ENCODE results near the gene WWOX.

DNA sequence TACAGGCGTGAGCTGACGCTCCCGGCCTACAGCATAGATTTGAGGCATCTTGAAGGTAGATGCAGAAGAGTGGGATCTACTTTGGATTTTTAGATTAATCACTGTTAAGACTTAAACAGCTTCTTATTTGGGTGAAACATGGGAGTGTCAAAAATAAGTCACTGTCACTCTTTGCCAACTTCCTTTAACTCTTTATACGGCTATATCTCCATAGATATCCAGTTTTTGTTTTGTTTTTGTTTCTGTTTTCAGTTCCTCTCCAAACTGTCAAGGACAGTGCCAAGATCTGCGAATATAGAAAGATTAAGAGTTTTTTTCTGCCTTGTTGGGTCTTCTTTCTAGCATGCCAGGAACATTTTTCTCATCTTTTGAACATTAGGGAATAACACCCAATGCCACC is 706.1 kb downstream of the WWOX start:
- TF ChIP-seq, protein P1, sequence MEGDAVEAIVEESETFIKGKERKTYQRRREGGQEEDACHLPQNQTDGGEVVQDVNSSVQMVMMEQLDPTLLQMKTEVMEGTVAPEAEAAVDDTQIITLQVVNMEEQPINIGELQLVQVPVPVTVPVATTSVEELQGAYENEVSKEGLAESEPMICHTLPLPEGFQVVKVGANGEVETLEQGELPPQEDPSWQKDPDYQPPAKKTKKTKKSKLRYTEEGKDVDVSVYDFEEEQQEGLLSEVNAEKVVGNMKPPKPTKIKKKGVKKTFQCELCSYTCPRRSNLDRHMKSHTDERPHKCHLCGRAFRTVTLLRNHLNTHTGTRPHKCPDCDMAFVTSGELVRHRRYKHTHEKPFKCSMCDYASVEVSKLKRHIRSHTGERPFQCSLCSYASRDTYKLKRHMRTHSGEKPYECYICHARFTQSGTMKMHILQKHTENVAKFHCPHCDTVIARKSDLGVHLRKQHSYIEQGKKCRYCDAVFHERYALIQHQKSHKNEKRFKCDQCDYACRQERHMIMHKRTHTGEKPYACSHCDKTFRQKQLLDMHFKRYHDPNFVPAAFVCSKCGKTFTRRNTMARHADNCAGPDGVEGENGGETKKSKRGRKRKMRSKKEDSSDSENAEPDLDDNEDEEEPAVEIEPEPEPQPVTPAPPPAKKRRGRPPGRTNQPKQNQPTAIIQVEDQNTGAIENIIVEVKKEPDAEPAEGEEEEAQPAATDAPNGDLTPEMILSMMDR (IDR thresholded peaks at IDR 0.05) = no peak
- TF ChIP-seq POLR2A (IDR thresholded peaks at IDR 0.05) (no peak), EP300 (IDR thresholded peaks at IDR 0.05) (no peak)
